ENCODE measurements around the gene BPI. TPM values are rescaled to one million over a fixed set of nuclear protein-coding genes. Genes with fewer than 3 reads are reported as not detected.

The BPI gene
- polyA plus RNA-seq, 1 experiment = 0.04 TPM

DNA sequence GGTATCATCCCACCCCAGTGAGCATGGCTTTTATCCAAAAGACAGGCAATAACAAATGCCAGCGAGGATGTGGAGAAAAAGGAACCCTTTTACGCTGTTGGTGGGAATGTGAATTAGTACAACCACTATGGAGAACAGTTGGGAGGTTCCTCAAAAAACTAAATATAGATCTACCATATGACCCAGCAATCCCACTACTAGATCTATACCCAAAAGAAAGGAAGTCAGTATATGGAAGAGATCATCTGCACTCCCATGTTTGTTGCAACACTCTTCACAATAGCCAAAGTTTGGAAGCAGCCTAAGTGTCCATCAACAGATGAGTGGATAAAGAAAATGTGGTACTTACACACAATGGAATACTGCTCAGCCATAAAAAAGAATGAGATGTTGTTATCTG lies 37.5 kb upstream of the BPI start:
- Histone ChIP-seq H3K4me3 (ENCODE audit: low read depth, low read length) (no peak overlapping the region), H3K27ac (ENCODE audit: low read depth, low read length) (no peak overlapping the region), H3K9me3 (ENCODE audit: control insufficient read depth, insufficient read depth, low read length) (no peaks in the 10 kb centered on the region), H3K27me3 (ENCODE audit: control insufficient read depth, insufficient read depth, low read length) (no peaks in the 10 kb centered on the region)
- DNase-seq (ENCODE audit: low read depth, low spot score) = no peak
- ChIA-PET CTCF (no interaction called here), POLR2A (no interaction called here)
- TF ChIP-seq, protein P1, sequence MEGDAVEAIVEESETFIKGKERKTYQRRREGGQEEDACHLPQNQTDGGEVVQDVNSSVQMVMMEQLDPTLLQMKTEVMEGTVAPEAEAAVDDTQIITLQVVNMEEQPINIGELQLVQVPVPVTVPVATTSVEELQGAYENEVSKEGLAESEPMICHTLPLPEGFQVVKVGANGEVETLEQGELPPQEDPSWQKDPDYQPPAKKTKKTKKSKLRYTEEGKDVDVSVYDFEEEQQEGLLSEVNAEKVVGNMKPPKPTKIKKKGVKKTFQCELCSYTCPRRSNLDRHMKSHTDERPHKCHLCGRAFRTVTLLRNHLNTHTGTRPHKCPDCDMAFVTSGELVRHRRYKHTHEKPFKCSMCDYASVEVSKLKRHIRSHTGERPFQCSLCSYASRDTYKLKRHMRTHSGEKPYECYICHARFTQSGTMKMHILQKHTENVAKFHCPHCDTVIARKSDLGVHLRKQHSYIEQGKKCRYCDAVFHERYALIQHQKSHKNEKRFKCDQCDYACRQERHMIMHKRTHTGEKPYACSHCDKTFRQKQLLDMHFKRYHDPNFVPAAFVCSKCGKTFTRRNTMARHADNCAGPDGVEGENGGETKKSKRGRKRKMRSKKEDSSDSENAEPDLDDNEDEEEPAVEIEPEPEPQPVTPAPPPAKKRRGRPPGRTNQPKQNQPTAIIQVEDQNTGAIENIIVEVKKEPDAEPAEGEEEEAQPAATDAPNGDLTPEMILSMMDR (IDR thresholded peaks at IDR 0.05; ENCODE audit: low read depth, low read length) = no peak

DNA sequence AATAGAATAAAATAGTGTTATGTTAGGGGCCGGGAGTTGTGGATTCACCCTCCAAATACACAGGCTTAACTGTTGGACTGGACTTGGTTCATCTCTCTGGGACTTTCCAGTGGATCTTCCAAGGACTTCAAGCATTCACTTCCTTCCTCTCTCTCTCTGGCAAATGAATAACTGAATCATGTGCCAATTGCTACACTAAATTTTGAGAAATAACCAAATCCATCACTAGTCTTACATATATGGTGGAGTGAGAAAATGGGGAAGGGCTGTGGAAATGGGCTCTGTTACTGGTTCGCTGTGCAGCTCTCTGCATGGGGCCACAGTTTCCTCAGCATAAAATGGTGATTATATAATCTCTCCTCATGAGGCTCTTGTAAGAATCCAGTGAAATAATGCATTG lies 36.7 kb upstream of the BPI start:
- POLR2A ChIA-PET = no interaction called here
- TF ChIP-seq, protein P1 (IDR thresholded peaks at IDR 0.05; ENCODE audit: low read depth, low read length) = no peak

DNA sequence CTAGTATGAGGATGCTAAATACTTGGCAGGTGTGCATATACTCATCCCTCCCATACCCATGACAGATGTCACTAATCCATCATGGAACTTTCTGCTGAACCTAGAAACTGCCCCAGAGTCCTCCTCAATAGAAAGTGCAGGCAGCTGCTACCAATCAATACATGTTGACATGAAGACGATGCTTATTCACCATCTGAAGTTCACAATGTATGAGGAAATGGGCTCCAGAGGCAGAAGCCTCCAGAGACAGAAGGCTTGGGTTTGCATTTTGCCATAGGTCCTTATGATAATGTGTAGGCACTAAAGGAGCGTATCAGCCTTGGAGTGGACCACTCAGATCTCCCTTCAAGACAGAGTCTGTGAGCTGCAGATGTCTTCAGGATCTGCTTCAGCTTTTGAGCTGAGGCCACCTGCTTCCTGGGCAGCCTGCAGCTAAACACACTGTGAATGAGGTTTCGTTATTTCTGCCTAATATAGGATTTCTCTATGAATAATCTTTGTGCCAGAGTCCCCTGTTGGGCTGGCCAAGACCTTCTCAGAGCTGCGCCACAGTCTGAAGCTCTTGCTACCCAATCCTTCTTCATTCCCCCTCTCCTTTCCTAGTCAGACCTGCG lies 35.9 kb upstream of the BPI start:
- Histone ChIP-seq H3K4me3 (ENCODE audit: low read depth, low read length) (no peak overlapping the region), H3K27ac (ENCODE audit: low read depth, low read length) (no peak overlapping the region), H3K27me3 (ENCODE audit: control insufficient read depth, insufficient read depth, low read length) (no peaks in the 10 kb centered on the region), H3K9me3 (ENCODE audit: control insufficient read depth, insufficient read depth, low read length) (no peaks in the 10 kb centered on the region)
- DNase-seq (ENCODE audit: low read depth, low spot score) = no peak
- POLR2A ChIA-PET = no interaction called here
- TF ChIP-seq, protein P1 (IDR thresholded peaks at IDR 0.05; ENCODE audit: low read depth, low read length) = no peak
- CTCF ChIA-PET = no interaction called here

More for the DNA sequence above, 36.7 kb upstream of the BPI start:
- H3K4me3 ChIP-seq (ENCODE audit: low read depth, low read length) = no peak overlapping the region
- no peak for DNase-seq (ENCODE audit: low read depth, low spot score)
- H3K9me3 ChIP-seq (ENCODE audit: control insufficient read depth, insufficient read depth, low read length) = no peaks in the 10 kb centered on the region
- CTCF ChIA-PET = no interaction called here
- H3K27me3 ChIP-seq (ENCODE audit: control insufficient read depth, insufficient read depth, low read length) = no peaks in the 10 kb centered on the region
- H3K27ac ChIP-seq (ENCODE audit: low read depth, low read length) = no peak overlapping the region

DNA sequence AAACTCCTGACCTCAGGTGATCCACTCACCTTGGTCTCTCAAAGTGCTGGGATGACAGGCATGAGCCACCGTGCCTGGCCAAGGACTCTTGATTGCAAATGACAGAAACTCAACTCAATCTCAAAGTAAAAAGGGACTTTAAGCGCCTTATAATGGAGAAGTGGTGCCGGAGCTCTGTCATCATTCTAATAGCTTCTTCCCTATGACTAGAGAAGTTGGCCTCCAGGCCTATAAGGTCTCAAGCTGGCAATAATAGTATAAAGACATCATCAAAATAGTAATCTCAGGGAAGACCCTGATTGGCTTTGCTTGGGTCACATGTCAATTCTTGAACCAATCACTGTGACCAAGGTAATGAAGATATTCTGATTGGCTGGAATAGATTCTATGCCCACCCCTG lies 34.9 kb upstream of the BPI start:
- H3K4me3 ChIP-seq (ENCODE audit: low read depth, low read length) = no peak overlapping the region
- CTCF ChIA-PET = interaction anchor here (2.0 kb wide), 1 partner anchor 48 kb away, joined by 7 read pairs; no protein-coding TSS in a partner anchor
- DNase-seq (ENCODE audit: low read depth, low spot score) = no peak
- no peak overlapping the region for H3K27ac ChIP-seq (ENCODE audit: low read depth, low read length)
- POLR2A ChIA-PET = no interaction called here
- TF ChIP-seq, protein P1 (IDR thresholded peaks at IDR 0.05; ENCODE audit: low read depth, low read length) = no peak
- H3K9me3 ChIP-seq (ENCODE audit: control insufficient read depth, insufficient read depth, low read length) = no peaks in the 10 kb centered on the region
- no peaks in the 10 kb centered on the region for H3K27me3 ChIP-seq (ENCODE audit: control insufficient read depth, insufficient read depth, low read length)

DNA sequence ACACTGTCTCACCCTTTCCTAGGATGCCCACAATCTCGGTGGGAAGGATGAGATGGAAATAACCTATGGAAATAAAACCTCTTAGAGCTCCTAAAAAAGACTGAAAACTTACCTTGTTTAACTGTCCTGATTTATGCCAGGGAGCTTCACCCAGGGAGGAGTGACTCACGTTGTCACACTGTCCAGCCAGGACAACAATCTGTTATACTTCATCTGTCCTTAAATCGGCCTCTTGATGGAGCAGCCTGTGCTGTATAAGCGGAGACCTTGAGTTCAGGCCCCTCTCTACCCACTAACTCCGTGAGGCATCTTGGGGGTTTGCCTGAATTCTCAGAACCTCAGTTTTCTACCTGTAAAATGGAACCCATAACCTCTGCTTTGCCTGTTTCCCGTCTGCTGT lies 34.2 kb upstream of the BPI start:
- CTCF ChIA-PET = interaction anchor here (2.0 kb wide), 1 partner anchor 48 kb away, joined by 7 read pairs; no protein-coding TSS in a partner anchor

More for the DNA sequence above, 34.2 kb upstream of the BPI start:
- no peak overlapping the region for H3K4me3 ChIP-seq (ENCODE audit: low read depth, low read length)
- DNase-seq (ENCODE audit: low read depth, low spot score) = no peak
- POLR2A ChIA-PET = no interaction called here
- no peaks in the 10 kb centered on the region for H3K9me3 ChIP-seq (ENCODE audit: control insufficient read depth, insufficient read depth, low read length)
- TF ChIP-seq, protein P1 (IDR thresholded peaks at IDR 0.05; ENCODE audit: low read depth, low read length) = no peak
- H3K27me3 ChIP-seq (ENCODE audit: control insufficient read depth, insufficient read depth, low read length) = no peaks in the 10 kb centered on the region
- H3K27ac ChIP-seq (ENCODE audit: low read depth, low read length) = no peak overlapping the region

Data from AG04450 (cell line).